ENCODE results near the gene ATF6B. TPM values are rescaled to one million over a fixed set of nuclear protein-coding genes. Genes with fewer than 3 reads are reported as not detected.

Gene ATF6B
- total RNA-seq, 1 donor from 2014 or later, result 95.0 TPM

DNA sequence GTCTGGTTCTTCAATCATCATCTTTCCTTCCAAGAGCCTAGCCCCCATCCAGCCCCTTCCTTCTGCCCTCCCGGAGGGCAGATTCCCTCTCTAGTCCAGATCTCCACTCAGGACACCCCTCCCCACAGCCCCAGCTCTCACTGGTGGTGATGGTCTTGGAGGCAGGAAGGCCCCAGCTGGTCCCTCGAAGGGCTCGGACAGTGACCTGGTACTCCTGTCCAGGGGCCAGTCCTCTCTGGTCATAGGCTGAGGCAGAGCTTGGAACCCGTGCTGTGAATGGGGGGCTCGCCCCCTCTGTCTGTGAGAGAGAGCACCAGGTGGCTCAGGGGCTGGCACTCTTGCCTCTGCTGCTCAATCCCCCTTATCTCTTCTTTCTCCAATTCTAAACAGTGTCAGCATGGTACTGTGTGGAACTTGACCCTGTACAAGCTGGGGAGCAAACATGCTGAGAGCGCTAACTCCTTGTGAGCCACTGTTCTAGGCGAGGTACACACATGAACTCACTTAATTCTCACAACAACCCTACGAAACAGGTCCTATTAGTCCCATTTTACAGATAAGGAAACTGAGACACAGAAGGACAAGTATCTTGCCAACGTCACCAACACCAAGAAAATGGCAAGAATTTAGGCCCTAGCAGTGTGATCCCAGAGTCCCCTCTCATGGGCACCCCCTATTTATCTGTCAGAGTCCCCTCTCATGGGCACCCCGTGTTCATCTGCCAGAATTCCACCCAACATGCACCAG lies 38.8 kb downstream of the ATF6B start:
- no peak for TF ChIP-seq CTCF (IDR thresholded peaks at IDR 0.05; ENCODE audit: unreplicated experiment)
- Mint-ChIP-seq H3K9me3 (ENCODE audit: low read depth) (no peaks in the 10 kb centered on the region), H3K4me3 (ENCODE audit: low read depth) (peak overlapping the region; percentile 29), H3K4me1 (ENCODE audit: low read depth) (peaks cover 13% of the 10 kb centered on the region), H3K36me3 (ENCODE audit: insufficient read depth) (no peaks in the 10 kb centered on the region), H3K27me3 (peaks cover 35% of the 10 kb centered on the region), H3K27ac (no peak overlapping the region)
- DNase-seq (ENCODE audit: low spot score, unreplicated experiment), result no peak

DNA sequence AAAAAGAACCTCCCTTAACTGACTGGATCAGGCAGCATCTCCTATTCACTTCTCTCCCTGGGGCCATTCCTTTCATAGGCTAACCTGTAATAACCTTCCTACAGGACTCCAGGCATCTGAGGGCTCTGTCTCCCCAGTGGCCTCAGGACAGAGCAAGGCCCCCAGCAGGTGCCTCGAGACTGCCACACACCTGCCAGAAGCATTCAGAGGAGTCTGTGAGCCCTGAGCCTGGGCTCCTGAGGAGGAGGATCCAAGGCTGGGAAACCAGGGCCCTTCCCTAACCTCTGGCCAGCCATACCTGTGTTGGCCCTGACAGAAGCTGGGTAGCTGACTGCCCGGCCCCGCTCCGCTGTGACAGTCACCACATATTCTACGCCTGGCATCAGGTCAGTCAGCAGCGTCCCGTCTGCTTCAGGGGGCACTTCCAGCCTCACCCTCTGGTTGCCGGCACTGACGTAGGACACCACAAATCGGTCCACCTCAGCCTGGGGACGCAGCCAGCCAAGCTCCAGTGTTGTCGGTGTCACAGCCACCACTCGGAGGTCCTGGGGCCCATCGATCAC lies 39.5 kb downstream of the ATF6B start:
- no peak for DNase-seq (ENCODE audit: low spot score, unreplicated experiment)
- no peaks in the 10 kb centered on the region for H3K9me3 Mint-ChIP-seq (ENCODE audit: low read depth)
- H3K4me1 Mint-ChIP-seq (ENCODE audit: low read depth), result peaks cover 13% of the 10 kb centered on the region
- no peaks in the 10 kb centered on the region for H3K36me3 Mint-ChIP-seq (ENCODE audit: insufficient read depth)
- peaks cover 38% of the 10 kb centered on the region for H3K27me3 Mint-ChIP-seq
- H3K4me3 Mint-ChIP-seq (ENCODE audit: low read depth), result peak overlapping the region; percentile 24
- TF ChIP-seq CTCF (IDR thresholded peaks at IDR 0.05; ENCODE audit: unreplicated experiment), result no peak
- peak overlapping the region; percentile 85 for H3K27ac Mint-ChIP-seq

DNA sequence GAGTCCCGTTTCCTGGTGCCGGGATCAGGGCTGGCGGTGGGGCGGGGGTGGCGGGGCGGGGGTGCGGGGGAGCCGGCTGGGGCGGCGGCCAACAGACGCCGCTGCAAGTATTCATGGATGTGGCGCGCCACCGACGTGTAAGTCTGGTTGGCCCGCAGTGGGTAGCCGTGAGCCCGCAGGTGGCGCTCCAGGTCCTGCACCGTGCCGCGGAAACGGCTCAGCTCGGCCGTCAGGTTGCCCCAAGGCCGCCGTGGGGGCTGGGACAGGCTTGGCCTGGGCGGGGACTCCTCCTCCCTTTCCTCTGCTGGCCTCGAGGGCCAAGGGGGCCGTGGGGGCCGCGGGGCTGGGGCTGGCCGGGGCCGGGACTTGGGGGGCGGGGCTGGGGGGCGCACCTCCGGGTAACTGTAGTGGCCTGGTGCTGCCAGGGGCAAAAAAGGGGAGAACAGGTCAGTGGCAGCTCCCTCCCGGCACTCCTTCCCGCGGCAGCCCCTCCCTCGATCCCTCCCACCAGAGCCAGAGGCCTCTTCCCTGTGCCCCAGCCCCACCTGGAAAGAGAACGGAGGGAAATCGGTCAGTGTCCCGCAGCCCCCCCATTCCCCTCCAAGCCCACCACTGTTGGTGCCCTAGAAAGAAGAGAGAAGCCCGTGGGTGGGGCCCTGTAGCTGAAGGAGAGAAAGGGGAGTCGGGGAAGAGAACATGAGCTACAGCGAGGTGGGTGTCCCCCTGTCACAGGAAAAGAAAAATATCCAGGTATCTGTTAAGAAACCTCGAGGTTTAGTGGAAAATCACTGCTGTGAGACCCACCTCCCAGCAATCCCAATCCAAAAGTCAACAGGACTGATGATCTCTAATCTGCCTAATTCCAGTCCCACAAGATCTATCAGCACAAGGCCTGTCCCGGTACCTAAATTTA lies 40.2 kb downstream of the ATF6B start:
- peaks cover 12% of the 10 kb centered on the region for H3K4me1 Mint-ChIP-seq (ENCODE audit: low read depth)
- peak; percentile 70 for DNase-seq (ENCODE audit: low spot score, unreplicated experiment)
- peak overlapping the region; percentile 85 for H3K27ac Mint-ChIP-seq
- H3K36me3 Mint-ChIP-seq (ENCODE audit: insufficient read depth), result no peaks in the 10 kb centered on the region
- no peaks in the 10 kb centered on the region for H3K9me3 Mint-ChIP-seq (ENCODE audit: low read depth)
- peaks cover 41% of the 10 kb centered on the region for H3K27me3 Mint-ChIP-seq
- TF ChIP-seq CTCF (IDR thresholded peaks at IDR 0.05; ENCODE audit: unreplicated experiment), result peak; percentile 59
- peak overlapping the region; percentile 24 for H3K4me3 Mint-ChIP-seq (ENCODE audit: low read depth)

GRCh38 chr6:32086661-32087573 lies 41.1 kb downstream of the ATF6B start:
- no peak for TF ChIP-seq CTCF (IDR thresholded peaks at IDR 0.05; ENCODE audit: unreplicated experiment)
- no peak for DNase-seq (ENCODE audit: low spot score, unreplicated experiment)
- H3K27ac Mint-ChIP-seq, result no peak overlapping the region
- H3K27me3 Mint-ChIP-seq, result peaks cover 36% of the 10 kb centered on the region
- no peak overlapping the region for H3K4me3 Mint-ChIP-seq (ENCODE audit: low read depth)
- H3K36me3 Mint-ChIP-seq (ENCODE audit: insufficient read depth), result no peaks in the 10 kb centered on the region
- H3K4me1 Mint-ChIP-seq (ENCODE audit: low read depth), result peaks cover 10% of the 10 kb centered on the region
- H3K9me3 Mint-ChIP-seq (ENCODE audit: low read depth), result no peaks in the 10 kb centered on the region

Data from progenitor cell of endocrine pancreas (in vitro differentiated cells).